Panc1 (cell line): Measurements from ENCODE around the gene NEURL2. TPM values are rescaled to one million over a fixed set of nuclear protein-coding genes. Genes with fewer than 3 reads are reported as not detected.

Source experiments
- ATAC-seq: fragments of 200-7000 bp; cut with Tn5 transposase; 2 replicates; pipeline ENCODE4 v1.9.1; 2020; ENCODE audit warnings: mild to moderate bottlenecking, moderate library complexity
- BruUV-seq: library from RNA; stranded (reverse); fragments of 400-500 nt; replicated peaks from 2 replicates; lab custom pipeline; 2021; lab: Mats Ljungman, UMichigan
- CTCF ChIA-PET: fragments of 300-600 bp; sonication (Branson Sonifier 250); formaldehyde crosslinking; loops from one replicate; lab custom pipeline; 2022; ENCODE audit warnings: antibody characterized with exemption; lab: Charles Lee
- POLR2A ChIA-PET: fragments of 300-600 bp; sonication (Branson Sonifier 250); formaldehyde crosslinking; loops from one replicate; lab custom pipeline; 2022; ENCODE audit warnings: antibody characterized with exemption; lab: Charles Lee
- DNase-seq: peaks from one replicate; pipeline ENCODE4 v3.0.0-alpha.2; 2010; ENCODE audit warnings: low read depth, low spot score
- H3K27ac ChIP-seq: 2 replicates; pipeline ENCODE4 v1.5.1; 2011; ENCODE audit warnings: mild to moderate bottlenecking, low read length, inconsistent platforms
- H3K27me3 ChIP-seq: fragments of 200-500 bp; sonication (Bioruptor generic); 2 replicates; pipeline ENCODE4 v1.6.0; 2014; ENCODE audit warnings: low read length, inconsistent platforms; ENCODE audit not compliant: control insufficient read depth, insufficient read depth
- H3K36me3 ChIP-seq: fragments of 200-500 bp; sonication (Bioruptor generic); 2 replicates; pipeline ENCODE4 v1.5.1; 2014; ENCODE audit warnings: inconsistent platforms, mild to moderate bottlenecking, low read length, moderate library complexity; ENCODE audit not compliant: control insufficient read depth, insufficient read depth
- H3K4me1 ChIP-seq: 2 replicates; pipeline ENCODE4 v1.5.1; 2011; ENCODE audit warnings: inconsistent platforms, mild to moderate bottlenecking, low read length, moderate library complexity; ENCODE audit not compliant: control insufficient read depth, insufficient read depth
- H3K4me3 ChIP-seq, 2 experiments: 2 replicates each; pipeline ENCODE4 v1.5.1; 2011 to 2012; ENCODE audit warnings: low read depth in 2 of 2, low read length in 2 of 2, mild to moderate bottlenecking in 2 of 2, inconsistent platforms in 1 of 2, moderate library complexity in 1 of 2
- H3K9me3 ChIP-seq: fragments of 200-500 bp; sonication (Bioruptor generic); 2 replicates; pipeline ENCODE4 v1.5.1; 2014; ENCODE audit warnings: low read depth, mild to moderate bottlenecking, inconsistent platforms, low read length, moderate library complexity; ENCODE audit not compliant: control insufficient read depth, insufficient read depth
- POLR2AphosphoS5 ChIP-seq: IDR thresholded peaks from 2 replicates; pipeline ENCODE4 v1.6.1; 2012; ENCODE audit warnings: mild to moderate bottlenecking, low read depth, low read length, moderate library complexity
- SIN3A ChIP-seq: IDR thresholded peaks from 2 replicates; pipeline ENCODE4 v1.6.1; 2012; ENCODE audit warnings: low read depth, mild to moderate bottlenecking, low read length, moderate library complexity, borderline replicate concordance; ENCODE audit not compliant: insufficient read depth
- TCF7L2 ChIP-seq: IDR thresholded peaks from 2 replicates; pipeline ENCODE4 v1.6.1; 2011; ENCODE audit warnings: mild to moderate bottlenecking, low read depth, low read length, inconsistent platforms
- in situ Hi-C: cut with HindIII; loops from 2 replicates; pipeline ENCODE4 v1.10.0; 2016; ENCODE audit warnings: low sequenced_read_pairs, low pct_unique_long_range_greater_than_20kb
- intact Hi-C: fragments of 100-400 bp; cut with micrococcal nuclease; formaldehyde crosslinking; loops from one replicate; pipeline ENCODE4 v1.10.0; 2022; ENCODE audit not compliant: unreplicated experiment
- total RNA-seq: library from RNA; stranded (reverse); gene quantifications from one replicate; pipeline ENCODE4 v1.2.1, GENCODE V29; 2021; ENCODE audit not compliant: unreplicated experiment
- TF ChIP-seq, protein P1 (sequence below), 2 experiments: IDR thresholded peaks; 2 replicates each; pipeline ENCODE4 v1.6.1; 2011 to 2012; ENCODE audit warnings: low read depth in 2 of 2, control low read depth in 1 of 2, low read length in 1 of 2, mild to moderate bottlenecking in 1 of 2, moderate library complexity in 1 of 2; ENCODE audit not compliant: insufficient read depth in 1 of 2
- TF ChIP-seq, protein P2 (sequence below): fragments of 450-650 bp; IDR thresholded peaks from 2 replicates; pipeline ENCODE4 v1.5.1; 2017; ENCODE audit warnings: mild to moderate bottlenecking

Gene NEURL2
- total RNA-seq, 1 experiment from 2014 or later: 3.0 TPM

DNA sequence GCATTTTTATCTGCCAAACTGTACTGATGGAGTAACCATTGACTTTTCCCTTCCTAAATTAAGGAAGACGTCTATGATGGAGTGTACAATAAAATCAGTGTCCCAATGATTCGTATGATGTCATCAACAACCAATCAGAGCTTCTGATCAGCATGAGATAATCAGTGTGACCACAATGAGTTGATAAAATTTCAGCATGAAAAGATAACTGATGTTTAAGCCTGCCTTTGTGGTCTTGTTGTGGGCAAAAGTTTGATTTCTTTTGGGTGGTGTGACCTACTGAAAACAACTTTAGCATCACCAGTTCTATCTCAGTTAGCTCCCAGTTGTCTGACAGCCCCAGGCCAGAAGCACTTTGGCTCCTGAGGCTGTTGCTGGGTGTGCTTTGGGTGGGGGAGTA lies 46.8 kb upstream of the NEURL2 start:
- Histone ChIP-seq H3K9me3 (no peaks in the 10 kb centered on the region), H3K27ac (no peak overlapping the region), H3K4me3 (no peak overlapping the region), H3K27me3 (no peaks in the 10 kb centered on the region), H3K4me1 (peaks cover 12% of the 10 kb centered on the region), H3K36me3 (no peaks in the 10 kb centered on the region; the same call in 1 of the 2 replicates)
- in situ Hi-C loops (no loop called here), intact Hi-C loops (no loop called here)
- no peak for TF ChIP-seq SIN3A
- TF ChIP-seq, protein P1, sequence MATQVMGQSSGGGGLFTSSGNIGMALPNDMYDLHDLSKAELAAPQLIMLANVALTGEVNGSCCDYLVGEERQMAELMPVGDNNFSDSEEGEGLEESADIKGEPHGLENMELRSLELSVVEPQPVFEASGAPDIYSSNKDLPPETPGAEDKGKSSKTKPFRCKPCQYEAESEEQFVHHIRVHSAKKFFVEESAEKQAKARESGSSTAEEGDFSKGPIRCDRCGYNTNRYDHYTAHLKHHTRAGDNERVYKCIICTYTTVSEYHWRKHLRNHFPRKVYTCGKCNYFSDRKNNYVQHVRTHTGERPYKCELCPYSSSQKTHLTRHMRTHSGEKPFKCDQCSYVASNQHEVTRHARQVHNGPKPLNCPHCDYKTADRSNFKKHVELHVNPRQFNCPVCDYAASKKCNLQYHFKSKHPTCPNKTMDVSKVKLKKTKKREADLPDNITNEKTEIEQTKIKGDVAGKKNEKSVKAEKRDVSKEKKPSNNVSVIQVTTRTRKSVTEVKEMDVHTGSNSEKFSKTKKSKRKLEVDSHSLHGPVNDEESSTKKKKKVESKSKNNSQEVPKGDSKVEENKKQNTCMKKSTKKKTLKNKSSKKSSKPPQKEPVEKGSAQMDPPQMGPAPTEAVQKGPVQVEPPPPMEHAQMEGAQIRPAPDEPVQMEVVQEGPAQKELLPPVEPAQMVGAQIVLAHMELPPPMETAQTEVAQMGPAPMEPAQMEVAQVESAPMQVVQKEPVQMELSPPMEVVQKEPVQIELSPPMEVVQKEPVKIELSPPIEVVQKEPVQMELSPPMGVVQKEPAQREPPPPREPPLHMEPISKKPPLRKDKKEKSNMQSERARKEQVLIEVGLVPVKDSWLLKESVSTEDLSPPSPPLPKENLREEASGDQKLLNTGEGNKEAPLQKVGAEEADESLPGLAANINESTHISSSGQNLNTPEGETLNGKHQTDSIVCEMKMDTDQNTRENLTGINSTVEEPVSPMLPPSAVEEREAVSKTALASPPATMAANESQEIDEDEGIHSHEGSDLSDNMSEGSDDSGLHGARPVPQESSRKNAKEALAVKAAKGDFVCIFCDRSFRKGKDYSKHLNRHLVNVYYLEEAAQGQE (IDR thresholded peaks at IDR 0.05; ENCODE audit: insufficient read depth in 1 of 2, low read depth in 2 of 2, low read length in 1 of 2): no peak
- TF ChIP-seq, protein P2, sequence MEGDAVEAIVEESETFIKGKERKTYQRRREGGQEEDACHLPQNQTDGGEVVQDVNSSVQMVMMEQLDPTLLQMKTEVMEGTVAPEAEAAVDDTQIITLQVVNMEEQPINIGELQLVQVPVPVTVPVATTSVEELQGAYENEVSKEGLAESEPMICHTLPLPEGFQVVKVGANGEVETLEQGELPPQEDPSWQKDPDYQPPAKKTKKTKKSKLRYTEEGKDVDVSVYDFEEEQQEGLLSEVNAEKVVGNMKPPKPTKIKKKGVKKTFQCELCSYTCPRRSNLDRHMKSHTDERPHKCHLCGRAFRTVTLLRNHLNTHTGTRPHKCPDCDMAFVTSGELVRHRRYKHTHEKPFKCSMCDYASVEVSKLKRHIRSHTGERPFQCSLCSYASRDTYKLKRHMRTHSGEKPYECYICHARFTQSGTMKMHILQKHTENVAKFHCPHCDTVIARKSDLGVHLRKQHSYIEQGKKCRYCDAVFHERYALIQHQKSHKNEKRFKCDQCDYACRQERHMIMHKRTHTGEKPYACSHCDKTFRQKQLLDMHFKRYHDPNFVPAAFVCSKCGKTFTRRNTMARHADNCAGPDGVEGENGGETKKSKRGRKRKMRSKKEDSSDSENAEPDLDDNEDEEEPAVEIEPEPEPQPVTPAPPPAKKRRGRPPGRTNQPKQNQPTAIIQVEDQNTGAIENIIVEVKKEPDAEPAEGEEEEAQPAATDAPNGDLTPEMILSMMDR: no peak
- no peak for TF ChIP-seq POLR2AphosphoS5
- TF ChIP-seq TCF7L2: no peak
- BruUV-seq: no TSS peak
- DNase-seq (no peak), ATAC-seq (no peak)
- CTCF ChIA-PET: no interaction called here
- POLR2A ChIA-PET: no interaction called here

DNA sequence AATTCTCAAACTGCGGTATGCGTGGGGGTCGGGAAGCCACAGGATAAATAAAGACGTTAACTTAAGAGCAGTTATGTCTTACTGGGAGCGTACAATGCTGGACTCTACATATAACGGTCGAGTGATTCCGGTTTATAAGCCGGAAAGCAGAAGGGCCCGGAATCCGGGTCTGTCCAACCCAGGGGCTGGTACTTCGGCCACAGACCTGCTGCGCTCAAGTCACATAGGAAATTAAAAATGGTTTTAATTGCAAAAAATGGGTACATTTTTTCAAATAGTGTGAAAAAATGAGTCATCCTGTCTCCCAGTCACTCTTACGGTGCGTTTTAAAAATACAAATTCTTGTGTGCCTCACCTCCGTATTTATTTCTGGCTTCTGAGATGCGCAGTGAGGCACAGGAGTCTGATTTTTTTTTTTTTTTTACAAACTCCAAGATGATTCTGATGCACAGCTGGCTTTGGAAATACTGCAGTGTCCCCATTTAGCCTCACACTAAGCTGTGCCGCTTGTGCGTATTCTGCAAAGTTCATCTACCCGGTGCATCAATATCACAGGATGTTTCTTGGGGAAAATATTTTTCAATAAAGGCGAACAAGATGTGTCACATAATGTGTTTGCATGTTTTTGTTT lies 44.5 kb upstream of the NEURL2 start:
- H3K4me1 ChIP-seq: peaks cover 12% of the 10 kb centered on the region
- intact Hi-C loops: no loop called here
- BruUV-seq: TSS peak; percentile 92

More for the DNA sequence above, 44.5 kb upstream of the NEURL2 start:
- Histone ChIP-seq H3K27ac (peak overlapping the region; percentile 90), H3K27me3 (no peaks in the 10 kb centered on the region), H3K4me3 (peak overlapping the region; percentile 77 to 99), H3K9me3 (no peaks in the 10 kb centered on the region), H3K36me3 (no peaks in the 10 kb centered on the region; the same call in 1 of the 2 replicates)
- in situ Hi-C loops: no loop called here
- ATAC-seq (peak; percentile 17), DNase-seq (no peak)
- no peak; the same call in 1 of the 2 replicates for TF ChIP-seq TCF7L2
- TF ChIP-seq, protein P2: no peak
- no peak for TF ChIP-seq POLR2AphosphoS5
- TF ChIP-seq SIN3A: no peak
- TF ChIP-seq, protein P1 (IDR thresholded peaks at IDR 0.05; ENCODE audit: insufficient read depth in 1 of 2, low read depth in 2 of 2, low read length in 1 of 2): no peak
- POLR2A ChIA-PET: interaction anchor here (0.5 to 0.8 kb wide), 8 partner anchors 14 to 465 kb away, joined by 3 to 14 read pairs (median 7); no protein-coding TSS in a partner anchor
- CTCF ChIA-PET: no interaction called here
